ENCODE data around the gene GRM7. TPM values are rescaled to one million over a fixed set of nuclear protein-coding genes. Genes with fewer than 3 reads are reported as not detected.

The GRM7 gene
- total RNA-seq, 1 experiment from 2014 or later: 0.28 TPM

GRCh38 chr3:6965881-6966280 is 105.0 kb downstream of the GRM7 start:
- Histone ChIP-seq H3K14ac (ENCODE audit: insufficient read depth, low read length) (no peak overlapping the region), H2AFZ (ENCODE audit: low read length) (no peak overlapping the region), H3T11ph (ENCODE audit: low read length) (no peak overlapping the region), H3K9me3 (ENCODE audit: control insufficient read depth, low read depth, low read length) (no peaks in the 10 kb centered on the region), H3K79me1 (ENCODE audit: insufficient read depth, low read depth, low read length, poor library complexity, severe bottlenecking) (no peaks in the 10 kb centered on the region), H3K23me2 (ENCODE audit: insufficient read length, low read depth, low read length, poor library complexity, severe bottlenecking) (no peaks in the 10 kb centered on the region), H4K91ac (ENCODE audit: insufficient read length, low read depth, low read length) (no peak overlapping the region), H2BK12ac (ENCODE audit: insufficient read length, low read depth, low read length) (no peak overlapping the region), H3K27me3 (ENCODE audit: insufficient read depth, low read length) (no peaks in the 10 kb centered on the region), H3K9ac (ENCODE audit: extremely low read depth, insufficient read length, low read length) (no peak overlapping the region), H2AK5ac (ENCODE audit: insufficient read length, low read length) (no peak overlapping the region), H2BK120ac (ENCODE audit: low read depth, low read length, poor library complexity, severe bottlenecking) (no peak overlapping the region), H3K4me1 (ENCODE audit: insufficient read depth, low read length) (no peaks in the 10 kb centered on the region), H4K8ac (replicated peaks; ENCODE audit: insufficient read length, low read depth, low read length) (no peak overlapping the region), H3K56ac (ENCODE audit: insufficient read length, low read depth, low read length) (no peak overlapping the region), H3K27ac (ENCODE audit: insufficient read length, low read depth, low read length) (no peak overlapping the region), H3K23ac (ENCODE audit: insufficient read length, low read depth, low read length) (no peak overlapping the region), H2BK5ac (ENCODE audit: insufficient read length, low read length) (no peak overlapping the region), H4K20me1 (ENCODE audit: control insufficient read depth, insufficient read depth, insufficient read length) (no peaks in the 10 kb centered on the region), H2BK20ac (ENCODE audit: low read depth, low read length, poor library complexity, severe bottlenecking) (no peak overlapping the region), H3K18ac (ENCODE audit: insufficient read length, low read depth, low read length) (no peak overlapping the region), H3K79me2 (ENCODE audit: insufficient read depth, low read length) (no peaks in the 10 kb centered on the region), H4K5ac (ENCODE audit: insufficient read length, low read depth, low read length) (no peak overlapping the region), H3K4ac (ENCODE audit: low read depth, low read length) (no peak overlapping the region), H2BK15ac (ENCODE audit: low read depth, low read length) (no peak overlapping the region), H3K4me2 (ENCODE audit: insufficient read depth, insufficient read length, low read length) (no peak overlapping the region)
- no peak overlapping the region for H3K4me3 Mint-ChIP-seq
- WGBS (ENCODE audit: extremely low coverage, insufficient read length, low lambda C conversion rate): no CpG with 5 or more reads among the region's 5 CpGs
- H3K9me3 Mint-ChIP-seq: no peaks in the 10 kb centered on the region; a peak in 1 of 5 replicates
- H3K27ac Mint-ChIP-seq: no peak overlapping the region
- peaks cover 14 to 19% of the 10 kb centered on the region in 2 experiments for H3K4me1 Mint-ChIP-seq
- peaks cover 13% of the 10 kb centered on the region for H3K27me3 Mint-ChIP-seq (ENCODE audit: low read depth)
- DNase-seq: no peak
- H3K36me3 Mint-ChIP-seq (ENCODE audit: insufficient read depth in 1 of 3, low read depth in 3 of 3): no peaks in the 10 kb centered on the region
- no peak for TF ChIP-seq CTCF (conservative IDR thresholded peaks at IDR 0.05)
